Measurements from ENCODE around the gene NDUFS7. TPM values are rescaled to one million over a fixed set of nuclear protein-coding genes. Genes with fewer than 3 reads are reported as not detected.

Gene NDUFS7
- total and polyA plus RNA-seq, 2 donors (not counting 3 experiments of a cell fraction or from before 2014, with no cell fraction given): 101 to 224 TPM

- no peaks in the 10 kb centered on the region for H3K27me3 ChIP-seq (ENCODE audit: control insufficient read depth in 2 of 2, insufficient read depth in 2 of 2, low read length in 2 of 2)
- H3K9me3 ChIP-seq (replicated peaks; ENCODE audit: control insufficient read depth, insufficient read depth, low read length): no peaks in the 10 kb centered on the region
- no peak for FAIRE-seq
- no peak overlapping the region for H2AFZ ChIP-seq (ENCODE audit: low read depth, low read length)
- DNase-seq (ENCODE audit: low read depth, low spot score): no peak
- no peak overlapping the region for H3K9ac ChIP-seq (replicated peaks; ENCODE audit: extremely low read depth, insufficient read depth, low read length)
- H3K4me2 ChIP-seq (ENCODE audit: insufficient read depth, low read length): no peak overlapping the region
- BruUV-seq (replicated peaks): no TSS peak
- TF ChIP-seq MYC (IDR thresholded peaks at IDR 0.05; ENCODE audit: low read depth, low read length) (no peak), JUN (IDR thresholded peaks at IDR 0.05; ENCODE audit: borderline replicate concordance, insufficient read depth, insufficient read length, low read depth) (no peak), POLR2AphosphoS5 (IDR thresholded peaks at IDR 0.05; ENCODE audit: insufficient read depth, low read depth, low read length) (no peak), EZH2 (IDR thresholded peaks at IDR 0.05; ENCODE audit: borderline replicate concordance, low read depth, low read length, severe bottlenecking) (no peak), FOS (IDR thresholded peaks at IDR 0.05; ENCODE audit: borderline replicate concordance, insufficient read depth, low read length) (no peak), GATA2 (IDR thresholded peaks at IDR 0.05; ENCODE audit: insufficient read depth, insufficient read length, low read depth, low read length) (no peak), POLR2A (IDR thresholded peaks at IDR 0.05; ENCODE audit: low read depth, low read length) (no peak), MAX (IDR thresholded peaks at IDR 0.05; ENCODE audit: insufficient read depth, insufficient read length) (no peak), CTCF (IDR thresholded peaks at IDR 0.05; ENCODE audit: extremely low read depth in 1 of 2, insufficient read depth in 1 of 2, low read depth in 1 of 2, low read length in 2 of 2) (no peak)
- no peak overlapping the region for H3K27ac ChIP-seq (ENCODE audit: insufficient read depth, low read depth, low read length)
- peaks cover 7% of the 10 kb centered on the region for H3K4me1 ChIP-seq (ENCODE audit: control insufficient read depth, extremely low read depth, insufficient read depth, low read length)
- H4K20me1 ChIP-seq (replicated peaks; ENCODE audit: control insufficient read depth, extremely low read depth, insufficient read depth, low read length): no peaks in the 10 kb centered on the region
- ChIA-PET POLR2A (no interaction called here), CTCF (interaction anchor here (1.3 to 1.9 kb wide), 2 partner anchors 50 to 86 kb away, joined by 5 to 9 read pairs; no protein-coding TSS in a partner anchor)
- intact Hi-C loops (cut with micrococcal nuclease) (no loop called here), dilution Hi-C loops (cut with MboI; ENCODE audit: extremely low pct_ligation_motif_present, low sequenced_read_pairs) (no loop called here)
- no peak overlapping the region for H3K4me3 ChIP-seq (replicated peaks in 1 of 3; ENCODE audit: insufficient read depth in 1 of 3, low read depth in 1 of 3, low read length in 3 of 3)
- no peaks in the 10 kb centered on the region for H3K9me1 ChIP-seq (replicated peaks; ENCODE audit: control insufficient read depth, extremely low read depth, insufficient read depth, low read length)
- H3K79me2 ChIP-seq (ENCODE audit: control insufficient read depth, insufficient read depth, low read length): no peaks in the 10 kb centered on the region
- H3K36me3 ChIP-seq (ENCODE audit: control insufficient read depth in 2 of 2, extremely low read depth in 1 of 2, insufficient read depth in 2 of 2, low read length in 2 of 2): peaks cover 0 to 35% of the 10 kb centered on the region in 2 experiments
Measured at GRCh38 chr19:1365319-1366269, 18.1 kb upstream of the NDUFS7 start.
